Dermis blood vessel endothelial cell (primary cell): ENCODE results near the gene HDAC4. TPM values are rescaled to one million over a fixed set of nuclear protein-coding genes. Genes with fewer than 3 reads are reported as not detected.

ENCODE experiments used
- DNase-seq: peaks from one replicate; pipeline ENCODE4 v3.0.0; 2010
- total RNA-seq: library from RNA; depleted of rRNA; stranded (reverse); fragments of >200 nt; gene quantifications from 2 replicates; pipeline ENCODE4 v1.2.3, GENCODE V29; 2014

The HDAC4 gene
- total RNA-seq, 1 donor from 2014 or later, result 17.4 TPM

DNA sequence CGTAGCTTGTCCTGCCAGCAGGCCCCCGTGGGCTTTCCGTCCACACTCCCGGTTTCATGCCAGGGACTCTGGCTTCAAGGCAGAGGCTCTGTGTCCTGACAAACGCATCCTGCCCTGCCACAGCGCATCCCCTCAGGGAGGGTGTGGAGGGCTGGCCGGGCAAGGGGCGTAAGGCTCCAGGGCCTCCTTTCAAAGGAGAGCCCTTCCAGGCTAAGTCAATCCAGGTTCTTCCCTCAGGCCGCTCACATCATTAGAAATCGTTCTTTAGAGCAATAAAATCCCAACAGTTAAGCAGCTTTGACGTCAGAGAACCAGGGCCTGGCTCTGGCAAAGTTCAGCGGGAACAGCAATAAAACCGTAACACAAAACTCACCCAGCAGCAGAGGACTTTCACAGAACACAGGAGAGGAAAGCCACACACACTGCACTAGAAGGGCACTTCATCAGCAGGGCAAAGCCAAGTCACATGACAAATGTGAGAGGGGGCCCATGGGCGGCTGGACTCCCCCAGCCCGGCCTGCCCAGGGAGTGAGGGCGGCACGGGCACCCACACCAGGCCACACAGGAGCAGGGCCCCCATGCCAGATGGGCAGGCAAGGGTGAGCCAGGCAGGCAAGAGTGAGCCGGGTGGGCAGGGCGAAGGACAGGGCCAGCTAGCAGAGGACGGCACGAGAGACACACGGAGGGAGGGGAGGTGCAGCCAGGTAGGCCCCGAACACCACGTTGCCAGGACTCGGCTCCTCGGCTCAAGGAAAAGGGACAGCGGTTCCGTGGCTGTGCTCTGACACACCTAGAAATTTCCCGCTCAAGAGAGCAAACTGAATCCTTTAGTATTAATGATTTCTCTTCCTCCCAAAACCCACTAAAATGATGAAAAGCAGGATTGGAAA is 52.0 kb downstream of the HDAC4 start:
- DNase-seq, result no peak

DNA sequence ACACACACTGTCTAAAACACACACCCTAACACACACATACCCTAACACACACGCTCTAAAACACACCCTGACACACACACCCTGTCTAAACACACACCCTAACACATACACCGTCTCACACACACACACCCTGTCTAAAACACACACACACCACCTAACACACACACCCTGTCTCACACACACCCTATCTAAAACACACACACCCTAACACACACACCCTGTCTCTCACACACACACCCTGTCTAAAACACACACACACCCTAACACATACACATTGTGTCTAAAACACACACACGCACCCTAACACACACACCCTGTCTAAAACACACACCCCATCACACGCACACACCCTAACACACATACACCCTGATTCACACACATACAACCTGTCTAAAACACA is 54.1 kb downstream of the HDAC4 start:
- no peak for DNase-seq

DNA sequence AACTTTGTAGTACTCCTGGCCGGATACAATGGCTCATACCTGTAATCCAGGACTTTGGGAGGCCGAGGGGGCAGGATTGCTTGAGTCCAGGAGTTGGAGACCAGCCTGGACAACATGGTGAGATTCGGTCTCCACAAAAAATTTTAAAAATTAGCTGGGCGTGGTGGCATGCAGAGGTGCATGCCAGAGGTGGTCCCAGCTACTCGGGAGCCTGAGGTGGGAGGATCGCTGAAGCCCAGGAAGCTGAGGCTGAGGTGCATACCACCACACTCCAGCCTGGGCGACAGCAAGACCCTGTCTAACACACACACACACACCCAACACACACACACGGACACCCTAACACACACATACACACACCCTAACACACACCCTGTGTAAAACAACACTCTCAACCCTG is 55.6 kb downstream of the HDAC4 start:
- DNase-seq, result no peak

DNA sequence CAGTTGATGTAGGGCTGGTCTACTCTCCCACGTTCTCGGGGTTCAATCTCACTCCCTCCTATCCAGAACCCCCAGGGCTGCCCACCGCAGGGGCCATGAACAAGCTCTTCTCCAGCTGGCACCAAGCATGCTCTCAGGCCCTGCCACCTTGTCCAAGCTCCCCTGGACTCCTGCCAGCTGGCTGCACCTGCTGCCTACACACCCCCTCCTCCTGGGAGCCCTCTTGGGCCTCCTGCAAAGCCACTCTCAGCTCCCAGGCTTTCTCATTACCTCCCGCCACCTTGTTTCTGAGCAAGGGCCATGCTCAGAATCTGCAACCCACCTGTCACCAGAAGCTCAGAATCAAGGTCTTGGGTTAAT is 56.0 kb downstream of the HDAC4 start:
- no peak for DNase-seq

DNA sequence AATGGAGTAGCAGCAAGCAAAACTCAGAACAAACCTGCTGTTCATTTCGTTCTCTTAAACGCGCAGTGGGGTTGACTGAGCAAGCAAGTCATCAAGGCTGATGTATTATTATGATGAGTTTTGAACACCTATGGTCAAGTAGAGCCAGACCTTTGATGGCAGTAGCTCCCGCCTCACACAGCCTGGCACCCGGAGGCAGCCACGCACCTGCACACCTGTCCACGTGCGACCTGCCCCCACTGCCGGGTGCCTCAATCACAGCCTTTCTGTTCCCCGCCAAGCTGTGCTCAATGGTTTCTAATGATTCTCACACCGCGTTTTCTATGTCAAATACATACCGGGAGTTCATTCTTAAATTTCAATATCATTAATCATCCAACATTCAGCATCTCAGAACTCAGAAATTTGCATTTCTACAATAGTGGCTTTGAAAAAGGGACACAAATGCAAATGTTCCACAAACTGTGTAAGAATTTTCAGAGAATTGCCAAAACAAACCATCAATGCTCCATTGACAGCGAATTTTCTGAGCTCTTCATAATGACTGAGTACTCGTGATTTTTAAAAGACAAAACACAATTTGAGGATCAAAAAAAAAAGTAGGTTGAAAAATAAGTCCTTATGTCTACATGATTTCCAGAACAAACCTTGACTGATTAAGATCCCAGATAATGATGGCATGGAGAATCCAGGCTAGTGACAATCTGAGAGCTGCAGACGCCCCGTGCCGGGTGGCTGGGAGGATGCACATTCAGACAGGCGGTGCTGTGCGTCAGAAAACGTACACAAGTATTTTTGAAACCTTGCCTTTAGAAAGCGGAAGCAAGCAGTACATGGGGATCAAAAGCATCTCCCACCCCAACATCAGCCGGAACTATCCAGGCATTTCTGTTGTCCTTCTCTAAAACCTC is 56.6 kb downstream of the HDAC4 start:
- DNase-seq, result no peak

DNA sequence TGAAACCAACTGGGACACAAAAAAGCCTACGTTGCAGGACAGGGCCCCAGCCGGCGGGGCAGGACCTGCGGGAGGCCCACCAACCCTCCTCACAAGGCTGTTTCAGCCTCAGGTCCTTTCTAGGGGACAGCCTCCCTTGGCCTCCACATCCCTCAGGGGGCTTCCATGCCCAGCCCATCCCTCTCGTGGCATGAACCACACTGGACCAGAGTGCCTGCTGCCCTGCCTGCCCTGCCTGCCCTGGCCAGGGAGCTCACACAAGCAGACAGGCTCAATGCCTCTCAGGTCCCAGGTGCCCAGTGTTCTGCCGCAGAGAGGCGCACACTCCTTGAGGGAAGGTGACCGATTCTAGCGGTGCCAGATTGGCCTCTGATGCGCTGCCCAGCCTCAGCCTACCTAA is 57.4 kb downstream of the HDAC4 start:
- no peak for DNase-seq

DNA sequence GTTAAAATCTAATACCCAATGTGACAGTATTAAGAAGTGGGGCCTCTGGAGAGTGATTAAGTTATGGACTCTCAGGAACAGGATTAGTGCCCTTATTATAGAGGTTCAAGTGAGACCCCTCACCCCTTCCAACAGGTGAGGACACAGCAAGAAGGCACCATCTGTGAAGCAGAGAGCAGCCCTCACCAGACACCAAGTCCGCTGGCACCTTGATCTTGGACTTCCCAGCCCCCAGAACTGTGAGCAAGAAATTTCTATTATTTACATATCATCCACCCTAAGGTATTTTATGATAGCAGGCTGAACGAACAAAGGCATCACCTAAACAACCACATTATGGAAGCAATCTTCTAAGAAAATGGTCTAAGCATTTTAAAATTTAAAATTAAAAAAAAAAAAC is 59.0 kb downstream of the HDAC4 start:
- no peak for DNase-seq

DNA sequence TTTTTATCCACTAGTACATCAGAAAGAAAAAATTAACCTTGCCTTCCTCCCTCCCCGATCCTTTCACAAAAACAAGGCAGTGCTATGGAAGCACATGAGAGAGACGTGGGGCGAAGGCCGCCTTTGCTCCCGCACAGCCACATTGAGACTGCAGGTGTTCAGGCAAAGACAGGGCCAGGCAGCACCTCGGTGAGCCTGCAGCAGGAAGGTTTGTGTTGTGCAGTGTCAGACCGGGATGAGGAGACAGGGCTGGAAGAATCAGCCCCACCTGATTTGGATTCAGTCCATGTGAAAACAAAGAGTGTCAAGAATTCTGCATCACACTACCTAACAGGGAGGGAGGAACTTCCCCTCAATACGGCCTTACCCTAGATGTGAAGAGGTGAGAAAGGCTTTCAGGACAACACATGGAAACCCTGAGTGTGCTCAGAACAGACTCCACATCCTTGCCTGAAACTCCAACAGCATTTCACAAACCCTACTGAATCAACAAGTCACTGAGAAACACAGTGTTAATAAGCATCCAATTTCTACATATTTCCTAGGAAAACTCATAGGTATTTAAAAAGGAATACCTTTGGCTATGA is 59.6 kb downstream of the HDAC4 start:
- DNase-seq, result no peak

DNA sequence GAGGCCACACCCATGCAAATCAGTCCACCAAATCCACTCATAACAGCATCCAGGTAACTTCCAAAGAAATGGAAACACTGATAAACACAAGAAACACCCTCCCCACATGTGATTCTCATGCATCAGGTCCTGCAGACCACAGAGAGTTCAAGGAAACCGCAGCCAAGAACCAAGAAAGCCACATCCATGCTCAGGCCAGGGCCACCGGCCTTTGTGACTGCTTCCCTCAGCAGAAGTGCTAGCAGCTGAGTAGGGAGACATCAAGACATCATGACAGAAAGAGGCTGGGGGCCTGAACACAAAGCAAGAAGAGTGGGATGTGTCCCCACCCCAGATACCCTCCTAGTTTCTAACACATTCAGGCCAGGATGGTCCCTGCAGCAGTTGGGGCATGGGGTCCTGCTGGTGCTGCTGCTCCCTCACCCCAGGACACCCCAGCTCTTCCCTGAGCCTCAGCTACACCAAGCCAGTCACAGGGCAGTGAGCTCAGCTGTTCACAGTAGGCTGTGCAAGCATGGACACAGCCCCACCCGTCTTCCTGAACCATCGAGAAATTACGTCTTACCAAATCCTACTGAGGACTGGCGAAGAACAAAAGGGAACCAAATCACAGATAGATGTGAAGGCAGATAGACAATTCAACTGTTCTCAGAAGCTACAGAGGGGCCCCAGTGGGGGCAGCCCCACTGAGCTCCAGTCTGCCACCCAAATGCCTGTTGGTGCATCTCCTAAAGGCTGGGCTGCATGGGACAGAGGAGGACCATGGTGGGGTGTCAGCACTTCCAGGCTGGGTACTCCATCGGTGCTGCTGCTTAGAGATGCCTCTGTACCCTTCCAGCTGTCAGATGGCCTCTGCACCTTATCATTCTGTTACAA is 60.9 kb downstream of the HDAC4 start:
- DNase-seq, result no peak

DNA sequence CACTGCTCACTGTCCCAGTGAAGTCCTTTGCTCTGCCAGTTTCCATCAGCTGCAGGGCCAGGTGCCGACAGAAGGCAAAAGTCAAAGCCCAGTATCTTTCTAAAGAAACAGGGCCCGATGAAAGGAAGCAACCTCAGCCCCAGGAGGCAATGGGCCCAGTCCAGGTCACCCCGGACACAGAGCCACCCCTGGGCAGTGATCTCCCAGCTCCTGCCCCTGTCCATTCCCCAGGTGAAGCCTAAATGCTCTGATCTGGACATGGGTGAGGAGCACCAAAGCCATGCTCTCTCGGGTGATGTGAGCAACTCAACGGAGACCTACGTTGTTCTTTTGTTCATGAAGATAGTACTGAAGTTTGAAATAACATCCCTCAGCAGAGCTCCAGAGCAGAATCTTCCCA is 61.6 kb downstream of the HDAC4 start:
- no peak for DNase-seq

DNA sequence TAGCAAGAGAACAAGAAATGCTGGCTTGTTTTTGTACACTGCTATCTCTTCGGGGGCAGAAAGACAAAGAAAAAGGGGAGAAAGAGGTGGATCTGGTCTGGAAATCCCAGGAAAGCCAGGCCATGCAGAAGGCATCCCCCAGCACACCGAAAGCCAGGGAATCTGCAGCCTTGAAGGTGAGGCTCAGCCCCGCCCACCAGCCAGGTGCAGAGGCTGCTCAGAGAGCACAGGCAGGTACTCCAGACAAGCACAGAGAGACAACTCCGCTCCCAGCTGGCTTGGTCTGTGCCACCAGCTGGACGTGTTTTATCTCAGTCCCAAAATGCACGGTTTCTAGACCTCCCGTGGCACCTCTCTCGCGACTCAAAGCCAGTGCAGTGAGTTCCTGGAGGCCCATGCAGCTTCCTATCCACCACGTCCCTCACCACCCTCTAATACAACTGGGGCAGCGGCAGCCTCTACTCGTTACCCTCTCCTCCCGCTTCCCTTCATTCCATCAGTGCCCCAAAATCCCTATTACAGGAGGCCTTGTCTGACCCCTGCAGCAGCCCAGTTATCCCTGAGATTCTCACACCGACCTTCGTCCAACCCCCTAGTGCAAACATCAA is 62.8 kb downstream of the HDAC4 start:
- no peak for DNase-seq

DNA sequence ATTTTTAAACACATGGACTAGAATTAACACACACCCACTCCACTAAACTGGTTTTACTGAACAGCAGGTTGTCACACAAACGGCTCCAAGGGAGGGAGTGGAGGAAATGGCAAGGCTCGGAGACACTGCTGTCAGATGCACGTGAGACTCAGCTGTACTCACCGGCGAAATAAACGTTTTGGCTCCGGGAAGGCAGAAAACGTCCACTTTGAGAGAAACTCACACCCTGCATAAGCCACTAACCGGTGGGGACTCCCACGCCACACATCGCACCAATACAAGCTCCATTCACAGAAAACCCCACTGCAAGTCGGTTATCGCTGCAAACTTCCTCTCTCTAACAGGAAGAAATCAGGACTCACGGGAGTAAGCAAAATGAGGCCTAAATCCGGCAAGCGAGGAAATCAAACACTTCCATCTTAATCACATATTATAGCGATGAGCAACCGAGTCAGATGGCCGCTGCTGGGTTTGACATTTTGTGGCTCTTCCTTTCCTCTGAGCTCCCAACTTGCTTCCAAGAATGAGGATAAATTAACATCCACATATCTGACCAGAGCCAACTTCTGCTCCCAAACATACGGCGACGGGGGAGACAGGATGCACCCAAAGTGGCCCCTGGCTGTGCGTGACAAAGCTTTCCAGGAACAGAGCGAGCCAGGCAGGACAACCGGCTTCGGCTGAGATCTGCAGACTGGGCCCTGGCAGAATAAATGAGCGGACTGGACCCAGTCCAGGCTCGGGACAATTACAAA is 63.5 kb downstream of the HDAC4 start:
- DNase-seq, result peak; percentile 39

DNA sequence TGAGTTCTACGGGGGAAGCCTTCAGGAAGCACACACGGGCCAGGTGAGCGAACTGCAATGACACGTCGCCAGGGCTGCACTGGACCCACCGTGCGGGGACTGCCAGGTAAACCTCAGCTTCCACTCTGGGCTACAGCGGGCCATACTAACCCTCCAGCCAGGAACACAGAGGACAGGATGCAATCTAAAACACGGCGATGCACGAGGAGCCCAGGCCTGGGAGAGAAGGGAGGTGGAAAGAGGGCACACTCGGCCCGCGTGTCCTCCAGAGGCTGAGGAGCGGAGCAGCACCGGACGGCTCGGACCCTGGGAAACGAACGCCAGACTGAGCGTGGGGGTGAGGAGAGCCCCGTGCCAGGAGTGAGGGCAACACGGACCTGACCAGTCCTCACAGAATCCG is 69.3 kb downstream of the HDAC4 start:
- DNase-seq, result no peak

DNA sequence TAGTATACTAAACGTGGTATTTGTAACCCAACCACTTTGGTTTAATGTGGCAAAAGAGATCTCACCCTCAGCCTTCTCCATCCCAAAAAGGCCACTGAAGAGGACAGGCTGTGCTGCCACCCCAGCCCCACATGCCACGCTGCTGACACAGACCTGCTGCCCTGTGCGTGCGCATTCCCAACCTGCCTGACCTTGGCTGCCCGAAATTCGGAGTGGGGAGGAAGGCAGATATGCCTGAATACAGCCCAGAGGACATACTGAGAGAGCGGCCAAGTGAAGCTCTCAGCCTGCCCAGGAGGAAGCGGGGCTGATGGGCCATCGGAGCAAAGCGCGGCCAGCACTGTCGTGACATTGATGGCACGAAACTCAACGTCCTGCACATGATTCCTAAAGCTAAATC is 70.0 kb downstream of the HDAC4 start:
- no peak for DNase-seq

DNA sequence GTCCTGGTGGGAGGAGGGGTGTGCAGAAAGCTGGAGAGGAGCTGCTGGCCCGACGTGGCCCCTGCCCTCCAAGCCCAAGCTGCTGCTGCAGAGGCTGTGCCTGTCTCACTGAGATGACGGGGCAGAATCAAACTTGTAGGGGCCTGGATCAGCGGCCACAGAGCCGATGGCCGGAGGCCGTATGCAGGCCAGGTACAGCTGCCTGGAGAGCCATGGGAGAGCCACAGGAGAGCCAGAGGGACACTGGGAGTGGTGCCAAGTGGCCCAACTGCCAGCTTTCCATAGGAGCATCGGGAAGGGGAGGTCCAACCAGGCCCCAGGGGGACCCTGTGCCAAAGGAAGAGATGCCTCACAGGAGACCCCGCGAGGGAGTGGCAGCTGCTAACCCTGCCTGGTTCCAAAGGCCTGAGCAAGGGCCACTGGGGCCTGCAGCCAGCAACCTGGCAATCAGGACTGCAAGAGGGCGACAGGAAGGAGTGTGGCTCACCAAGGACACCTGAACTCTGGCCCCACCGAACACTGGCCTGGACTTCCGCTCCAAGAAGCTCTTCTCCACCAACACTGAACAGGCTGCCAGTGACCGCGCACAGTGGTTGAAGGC is 70.7 kb downstream of the HDAC4 start:
- DNase-seq, result no peak

DNA sequence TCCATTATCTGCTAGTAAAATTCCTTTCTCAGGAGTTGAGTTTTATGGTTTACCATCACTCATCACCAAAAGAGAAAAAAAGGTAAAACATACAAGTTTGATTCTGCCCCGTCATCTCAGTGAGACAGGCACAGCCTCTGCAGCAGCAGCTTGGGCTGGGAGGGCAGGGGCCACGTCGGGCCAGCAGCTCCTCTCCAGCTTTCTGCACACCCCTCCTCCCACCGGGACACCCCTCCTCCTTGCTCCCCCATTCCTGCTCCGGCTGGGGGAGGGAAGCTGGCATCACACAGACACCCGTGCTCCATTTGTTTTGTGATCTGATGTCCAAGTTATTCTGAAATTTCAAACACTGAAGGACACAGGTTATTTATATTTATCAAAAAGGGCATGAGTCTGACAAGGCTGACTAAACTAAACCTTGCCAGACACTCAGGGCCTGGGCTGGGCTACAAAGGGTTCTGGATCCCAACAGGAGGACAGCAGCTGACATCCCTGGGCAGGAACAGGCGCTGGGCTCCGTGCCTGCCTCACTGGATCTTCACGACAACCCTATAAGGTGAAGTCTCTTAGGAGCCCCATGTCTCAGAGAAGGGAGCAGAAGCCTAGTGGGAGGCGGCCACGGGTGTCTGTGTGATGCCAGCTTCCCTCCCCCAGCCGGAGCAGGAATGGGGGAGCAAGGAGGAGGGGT is 71.4 kb downstream of the HDAC4 start:
- DNase-seq, result no peak

DNA sequence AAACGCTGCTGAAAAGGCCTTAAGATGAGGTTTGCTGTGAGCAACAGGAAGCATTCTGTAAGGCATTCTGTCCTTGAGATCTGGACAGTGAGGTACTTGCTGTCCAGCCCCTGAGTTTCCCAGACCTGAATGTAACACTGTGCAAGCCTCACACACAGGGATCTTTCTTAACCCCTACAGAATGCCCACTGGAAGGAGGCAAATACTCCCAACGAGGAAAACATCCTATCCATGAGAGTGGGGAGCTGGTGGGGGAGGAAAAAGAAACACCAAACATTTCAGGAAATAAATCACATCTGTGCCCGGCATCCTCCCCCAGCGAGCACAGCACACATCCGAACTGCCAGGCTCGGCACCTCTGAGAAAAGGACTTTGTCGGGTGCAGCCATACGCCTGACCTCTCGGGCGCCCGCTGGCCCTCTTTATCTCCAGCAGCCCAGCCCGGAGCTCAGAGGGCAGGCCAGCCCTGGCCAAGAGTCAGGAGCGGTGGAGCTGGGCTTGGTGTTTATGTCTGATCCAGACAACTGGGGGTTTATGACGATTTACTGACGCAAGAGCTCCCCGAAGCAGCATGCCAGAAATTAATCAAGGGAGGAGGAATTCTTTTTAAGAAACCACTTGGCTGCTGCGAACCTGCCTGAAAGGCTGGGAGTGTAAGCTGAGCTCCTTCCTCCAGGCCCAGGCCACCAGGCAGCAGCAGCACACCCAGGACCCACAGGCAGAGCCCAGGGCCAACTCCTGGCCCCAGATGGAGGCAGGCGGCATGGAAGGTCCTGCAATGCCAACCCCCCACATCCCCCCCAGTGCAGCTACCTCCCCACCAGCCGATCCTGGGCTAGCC is 72.2 kb downstream of the HDAC4 start:
- DNase-seq, result peak; percentile 56

DNA sequence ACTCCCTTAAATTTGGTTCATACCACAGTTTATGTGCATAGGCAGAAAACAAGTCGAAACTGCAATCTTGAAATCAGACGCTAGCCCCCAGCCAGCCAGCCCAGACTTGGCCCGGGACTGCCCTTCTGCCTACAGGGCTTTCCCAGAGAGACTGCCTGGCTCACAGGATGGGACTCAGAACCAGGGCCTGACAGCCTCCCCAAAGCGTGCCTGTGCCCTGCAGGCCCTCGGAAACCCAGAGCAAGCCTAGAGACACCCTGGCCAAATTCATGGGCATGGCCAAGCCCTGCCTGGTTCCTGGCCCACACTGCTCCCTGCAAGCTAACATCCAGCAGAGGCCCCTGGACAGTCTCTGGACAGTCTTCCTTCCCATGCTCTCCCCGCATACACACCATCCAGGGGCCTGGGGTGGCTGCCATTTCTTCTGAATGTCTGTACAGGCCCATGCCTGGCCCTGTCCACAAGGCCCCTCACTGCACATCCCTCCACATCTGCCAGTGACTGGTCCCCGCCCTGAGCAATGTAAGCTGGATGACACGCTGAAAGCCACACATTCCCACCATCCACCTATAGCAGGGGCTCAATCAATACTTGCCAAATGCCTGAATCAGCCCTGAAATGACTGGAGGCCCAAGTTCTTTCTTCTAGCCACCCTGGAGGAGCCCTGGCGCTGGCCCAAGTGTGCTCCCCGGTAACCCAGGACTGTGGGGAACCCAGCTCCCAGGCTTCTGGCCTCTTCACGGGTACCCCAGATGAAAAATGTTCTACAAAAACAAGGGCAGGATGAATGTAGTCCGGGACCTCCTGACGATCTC is 73.1 kb downstream of the HDAC4 start:
- no peak for DNase-seq
